Measurements from ENCODE around the gene MYBBP1A.

The MYBBP1A gene

DNA sequence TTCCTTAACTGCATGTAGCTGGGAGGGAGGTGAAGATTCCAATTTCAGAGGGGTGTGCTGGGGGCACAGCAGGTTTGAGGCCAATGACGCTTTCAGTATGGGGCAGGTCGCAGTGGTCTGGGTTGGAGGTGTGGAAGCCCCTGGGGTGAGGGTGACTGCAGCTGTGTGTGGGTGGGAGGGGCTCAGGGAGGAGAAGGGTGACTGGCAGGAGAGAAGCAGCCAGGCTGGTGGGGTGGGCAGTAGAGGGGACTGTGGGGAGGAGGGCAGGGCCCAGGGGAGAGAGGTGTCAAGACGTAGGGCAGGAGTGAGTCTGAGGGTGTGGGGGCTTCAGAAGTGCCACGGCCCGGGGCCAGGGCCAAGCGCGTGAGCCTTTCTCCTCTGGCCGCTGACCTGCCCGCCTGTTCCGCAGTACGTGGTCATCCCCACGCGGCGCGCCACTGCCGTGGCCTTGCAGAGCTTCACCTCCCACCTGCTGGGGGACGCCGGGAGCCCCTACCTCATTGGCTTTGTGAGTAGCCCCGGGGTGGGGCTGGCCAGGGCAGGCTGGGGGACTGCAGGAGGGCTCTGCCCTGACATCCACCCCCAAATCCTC lies 19.4 kb downstream of the MYBBP1A start:
- Mint-ChIP-seq H3K27me3 (ENCODE audit: low read depth) (peaks cover 4% of the 10 kb centered on the region), H3K36me3 (ENCODE audit: low read depth) (peaks cover 4% of the 10 kb centered on the region), H3K9me3 (no peaks in the 10 kb centered on the region), H3K4me3 (no peak overlapping the region), H3K27ac (no peak overlapping the region), H3K4me1 (ENCODE audit: low read depth) (no peaks in the 10 kb centered on the region)

DNA sequence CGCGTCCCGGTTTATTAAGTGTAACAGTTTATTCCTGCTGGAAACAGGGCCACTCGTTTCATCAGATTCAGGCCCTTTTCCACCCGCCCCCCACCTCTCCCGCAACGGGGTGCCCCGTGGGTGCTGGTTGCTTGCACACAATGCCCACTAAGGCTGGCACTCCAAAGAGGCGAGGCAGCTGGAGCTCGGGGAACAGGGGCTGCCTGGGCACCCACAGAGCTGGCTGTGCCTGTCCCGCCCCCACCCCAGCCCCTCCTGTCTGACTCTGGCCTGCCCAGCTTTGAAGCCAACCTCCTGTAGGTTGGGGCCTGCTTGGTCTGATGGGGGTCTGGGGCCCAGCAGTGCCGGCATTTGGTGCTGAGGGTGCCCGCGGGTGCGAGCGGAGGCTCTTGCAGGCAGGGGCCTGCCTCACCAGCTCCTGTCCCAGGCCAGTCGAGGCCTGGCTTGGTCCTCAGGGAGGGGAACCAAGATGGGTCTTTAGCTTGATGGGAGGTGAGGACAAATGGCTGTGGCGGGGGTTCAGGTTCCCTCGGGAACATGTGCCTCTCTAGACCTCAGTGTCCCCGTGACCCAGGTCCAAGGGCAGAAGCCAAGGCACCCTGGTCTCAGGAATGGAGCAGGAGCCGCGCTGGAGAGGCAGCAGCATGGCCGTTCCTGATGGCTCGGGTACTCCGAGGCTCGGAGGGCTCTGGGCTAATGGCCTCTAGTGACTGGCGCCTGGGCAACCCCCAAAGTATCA lies 20.1 kb downstream of the MYBBP1A start:
- Mint-ChIP-seq H3K36me3 (ENCODE audit: low read depth) (peaks cover 4% of the 10 kb centered on the region), H3K27me3 (ENCODE audit: low read depth) (peaks cover 4% of the 10 kb centered on the region), H3K9me3 (no peaks in the 10 kb centered on the region), H3K4me1 (ENCODE audit: low read depth) (no peaks in the 10 kb centered on the region), H3K4me3 (no peak overlapping the region), H3K27ac (no peak overlapping the region)

- no peaks in the 10 kb centered on the region for H3K36me3 Mint-ChIP-seq (ENCODE audit: low read depth)
- H3K27me3 Mint-ChIP-seq (ENCODE audit: low read depth) = peaks cover 4% of the 10 kb centered on the region
- no peak overlapping the region for H3K4me3 Mint-ChIP-seq
- H3K4me1 Mint-ChIP-seq (ENCODE audit: low read depth) = no peaks in the 10 kb centered on the region
- no peak overlapping the region for H3K27ac Mint-ChIP-seq
- H3K9me3 Mint-ChIP-seq = no peaks in the 10 kb centered on the region
These were observed 20.7 kb downstream of the MYBBP1A start for GRCh38 chr17:4534515-4534914.

DNA sequence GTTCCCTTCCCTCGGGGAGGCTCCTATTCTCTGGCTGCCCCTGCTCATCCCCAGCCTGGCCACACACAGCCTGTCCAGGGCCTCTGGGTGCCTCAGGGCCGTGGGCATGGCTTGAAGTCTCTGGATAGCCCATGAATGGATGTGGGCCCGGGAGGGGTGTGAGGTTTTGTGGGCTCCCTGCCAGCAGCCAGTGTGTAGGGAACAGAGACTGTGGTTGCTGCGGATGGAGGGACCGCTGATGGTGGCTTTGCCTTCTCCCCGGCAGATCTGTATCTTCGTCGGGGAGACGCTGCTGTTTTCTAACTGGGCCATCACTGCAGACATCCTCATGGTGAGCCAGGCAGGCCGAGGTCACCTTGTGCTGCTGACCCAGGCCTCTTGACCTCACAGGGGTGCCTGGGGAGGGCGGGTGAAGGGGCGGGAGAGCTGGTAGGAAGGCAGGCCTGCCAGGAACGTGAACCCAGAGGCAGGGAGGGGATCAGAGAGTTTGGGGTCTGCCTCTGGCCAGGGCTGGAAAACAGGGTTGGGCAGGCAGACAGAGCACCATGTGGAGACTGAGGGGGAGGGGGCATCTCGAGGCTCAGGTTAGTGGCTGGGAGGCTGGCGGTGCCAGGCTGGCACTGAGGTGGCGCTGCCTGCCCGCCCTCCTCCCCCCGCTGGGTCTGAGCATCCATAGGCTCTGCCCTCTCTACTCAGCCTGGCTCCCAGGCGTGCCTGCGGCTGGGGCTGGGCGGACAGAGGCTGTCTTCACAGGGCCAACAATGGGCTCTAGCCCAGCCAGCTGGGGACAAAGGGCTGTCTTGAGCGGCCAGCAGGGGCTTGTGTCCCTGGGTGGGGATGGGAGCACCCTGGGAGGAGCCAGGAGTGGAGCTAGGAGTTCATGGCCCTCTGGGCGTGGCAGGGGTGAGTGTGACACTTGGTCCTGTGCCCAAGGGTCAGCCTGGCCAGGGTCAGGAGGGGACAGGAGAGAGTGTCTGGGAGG lies 21.4 kb downstream of the MYBBP1A start:
- no peaks in the 10 kb centered on the region for H3K4me1 Mint-ChIP-seq (ENCODE audit: low read depth)
- no peaks in the 10 kb centered on the region for H3K9me3 Mint-ChIP-seq
- peaks cover 4% of the 10 kb centered on the region for H3K27me3 Mint-ChIP-seq (ENCODE audit: low read depth)
- H3K36me3 Mint-ChIP-seq (ENCODE audit: low read depth) = no peaks in the 10 kb centered on the region
- H3K27ac Mint-ChIP-seq = no peak overlapping the region
- H3K4me3 Mint-ChIP-seq = no peak overlapping the region

GRCh38 chr17:4532860-4533522 lies 22.2 kb downstream of the MYBBP1A start:
- Mint-ChIP-seq H3K27ac (no peak overlapping the region), H3K9me3 (no peaks in the 10 kb centered on the region), H3K4me1 (ENCODE audit: low read depth) (no peaks in the 10 kb centered on the region), H3K27me3 (ENCODE audit: low read depth) (peaks cover 4% of the 10 kb centered on the region), H3K36me3 (ENCODE audit: low read depth) (no peaks in the 10 kb centered on the region), H3K4me3 (no peak overlapping the region)

DNA sequence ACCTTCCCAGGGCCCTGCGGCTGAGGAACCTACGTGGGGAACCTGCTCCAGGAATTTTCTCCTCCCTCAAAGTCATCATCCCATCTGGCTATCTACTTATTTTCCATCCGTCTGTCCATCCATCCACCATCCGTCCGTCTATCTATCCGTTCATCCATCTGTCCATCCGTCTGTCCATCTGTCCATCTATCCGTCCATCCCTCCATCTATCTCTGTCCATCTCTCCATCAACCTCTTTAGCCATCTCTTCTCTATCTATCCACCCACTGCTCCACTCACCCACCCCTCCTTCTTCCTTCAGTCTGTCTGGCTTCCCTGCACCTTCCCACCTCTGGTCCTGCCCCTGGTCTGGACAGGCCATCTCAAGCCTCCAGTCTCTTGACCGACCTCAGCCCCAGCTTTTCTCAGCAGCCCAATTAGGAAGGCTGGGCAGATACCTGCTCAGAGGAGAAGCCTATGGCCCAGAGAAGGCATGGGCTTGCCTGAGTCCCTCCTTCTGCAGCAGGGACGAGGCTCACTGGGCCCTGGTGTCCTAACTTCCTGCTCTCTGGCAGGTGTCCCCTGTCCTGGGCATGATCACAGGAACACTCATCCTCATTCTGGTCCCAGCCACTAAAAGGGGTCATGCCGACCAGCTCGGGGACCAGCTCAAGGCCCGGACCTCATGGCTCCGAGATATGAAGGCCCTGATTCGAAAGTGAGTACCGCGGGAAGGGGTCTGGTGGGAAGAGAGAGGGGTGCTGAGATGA lies 23.0 kb downstream of the MYBBP1A start:
- Mint-ChIP-seq H3K4me3 (no peak overlapping the region), H3K27me3 (ENCODE audit: low read depth) (peaks cover 10% of the 10 kb centered on the region), H3K9me3 (no peaks in the 10 kb centered on the region), H3K4me1 (ENCODE audit: low read depth) (no peaks in the 10 kb centered on the region), H3K27ac (no peak overlapping the region), H3K36me3 (ENCODE audit: low read depth) (no peaks in the 10 kb centered on the region)

DNA sequence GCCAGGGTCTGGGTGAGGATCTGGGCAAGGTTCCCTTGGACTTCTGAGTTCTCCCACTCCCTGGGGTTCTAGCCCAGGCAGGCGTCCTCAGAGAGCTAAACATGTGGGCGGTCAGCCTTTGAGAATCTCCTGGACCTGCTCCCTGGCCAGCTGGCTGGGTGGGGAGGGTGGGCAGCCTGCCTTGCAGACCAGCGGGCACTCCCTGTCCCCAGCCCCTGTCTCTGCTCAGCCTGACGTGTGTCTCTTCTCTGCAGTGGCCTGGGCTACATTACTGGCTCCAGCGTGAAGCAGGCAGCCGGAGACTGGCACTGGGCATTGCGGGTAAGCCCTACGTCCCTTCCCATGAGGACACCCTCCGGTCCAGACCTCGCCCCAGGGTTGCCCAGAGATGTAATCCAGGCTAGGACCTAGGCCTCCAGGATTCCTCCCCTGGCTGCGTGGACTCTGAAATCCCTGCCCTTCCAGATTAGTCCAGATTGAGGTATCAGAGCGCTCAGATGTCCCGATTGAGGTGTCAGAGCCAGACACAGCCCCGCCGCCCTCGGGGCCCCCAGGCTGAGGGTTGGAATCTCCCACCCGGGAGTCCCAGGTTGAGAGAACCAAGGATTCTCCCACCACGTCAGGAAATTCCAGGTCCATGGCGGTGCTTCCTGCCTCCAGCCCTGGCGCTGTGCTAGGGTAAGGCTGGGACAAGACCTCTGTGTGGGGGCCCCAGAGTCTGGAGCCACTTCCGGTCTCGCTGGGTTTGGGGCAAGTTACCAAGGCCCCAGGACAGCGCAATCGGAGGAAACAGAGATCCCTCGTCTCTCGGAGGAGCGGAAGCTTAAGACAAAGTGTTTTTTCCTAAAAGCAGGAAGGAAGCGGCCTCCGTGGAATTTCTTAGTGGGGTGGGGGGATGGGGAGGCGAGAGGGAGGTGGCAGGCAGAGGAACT lies 24.1 kb downstream of the MYBBP1A start:
- Mint-ChIP-seq H3K36me3 (ENCODE audit: low read depth) (no peaks in the 10 kb centered on the region), H3K4me3 (no peak overlapping the region), H3K9me3 (no peaks in the 10 kb centered on the region), H3K27me3 (ENCODE audit: low read depth) (peaks cover 17% of the 10 kb centered on the region), H3K27ac (no peak overlapping the region), H3K4me1 (ENCODE audit: low read depth) (no peaks in the 10 kb centered on the region)

DNA sequence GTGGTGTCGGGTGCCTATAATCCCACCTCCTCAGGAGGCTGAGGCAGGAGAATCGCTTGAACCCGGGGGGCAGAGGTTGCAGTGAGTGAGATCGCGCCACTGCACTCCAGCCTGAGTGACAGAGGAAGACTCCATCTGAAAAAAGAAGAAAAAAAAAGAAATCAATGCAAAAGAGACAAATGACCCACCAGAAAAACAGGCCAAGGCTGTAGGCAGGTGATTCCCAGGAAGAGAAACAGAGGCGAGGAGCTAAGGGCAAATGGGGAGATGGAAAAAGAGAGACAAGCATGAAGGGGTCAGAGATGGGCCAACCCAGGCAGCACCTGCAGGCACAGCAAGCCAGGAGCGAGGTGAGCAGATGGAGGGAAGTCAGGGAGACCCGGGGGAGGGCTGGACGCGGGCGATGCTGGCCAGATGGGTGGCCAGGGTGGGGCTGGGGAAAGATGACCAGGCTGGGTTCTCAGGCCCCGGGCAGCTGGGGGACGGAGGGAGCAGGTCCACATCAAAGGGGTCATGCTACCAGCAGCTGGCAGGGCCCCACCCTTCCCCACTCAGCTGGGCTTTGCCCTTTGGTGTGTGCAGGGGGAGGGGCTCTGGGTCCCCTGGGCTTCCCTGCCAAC lies 25.5 kb downstream of the MYBBP1A start:
- H3K4me1 Mint-ChIP-seq (ENCODE audit: low read depth) = no peaks in the 10 kb centered on the region
- no peak overlapping the region for H3K4me3 Mint-ChIP-seq
- no peaks in the 10 kb centered on the region for H3K36me3 Mint-ChIP-seq (ENCODE audit: low read depth)
- no peak overlapping the region for H3K27ac Mint-ChIP-seq
- peaks cover 17% of the 10 kb centered on the region for H3K27me3 Mint-ChIP-seq (ENCODE audit: low read depth)
- H3K9me3 Mint-ChIP-seq = no peaks in the 10 kb centered on the region

DNA sequence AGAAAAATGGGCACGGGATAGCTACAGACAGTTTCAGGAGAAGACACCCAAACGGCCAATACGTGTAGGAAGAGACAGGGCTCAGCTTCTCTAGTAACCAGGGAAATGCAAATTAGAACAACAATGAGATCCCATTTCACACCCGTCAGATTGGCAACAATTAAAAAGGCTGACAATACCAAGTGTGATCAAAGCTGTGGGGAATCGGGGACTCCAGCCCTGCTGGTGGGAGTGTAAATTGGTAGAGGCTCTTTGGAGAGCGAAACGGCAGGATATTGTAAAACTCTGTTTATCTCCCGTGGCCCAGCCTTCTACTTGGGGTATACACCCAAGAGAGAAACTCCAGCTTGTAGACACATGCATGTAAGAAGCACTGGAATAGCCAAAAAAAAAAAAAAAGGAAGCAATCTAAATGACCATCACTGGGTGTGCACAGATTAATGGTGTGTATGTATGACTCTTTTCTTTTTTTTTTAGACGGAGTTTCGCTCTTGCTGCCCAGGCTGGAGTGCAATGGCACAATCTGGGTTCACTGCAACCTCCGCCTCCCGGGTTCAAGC lies 27.5 kb downstream of the MYBBP1A start:
- no peaks in the 10 kb centered on the region for H3K36me3 Mint-ChIP-seq (ENCODE audit: low read depth)
- H3K27ac Mint-ChIP-seq = no peak overlapping the region
- no peaks in the 10 kb centered on the region for H3K9me3 Mint-ChIP-seq
- H3K4me1 Mint-ChIP-seq (ENCODE audit: low read depth) = no peaks in the 10 kb centered on the region
- H3K27me3 Mint-ChIP-seq (ENCODE audit: low read depth) = peaks cover 17% of the 10 kb centered on the region
- no peak overlapping the region for H3K4me3 Mint-ChIP-seq

- Mint-ChIP-seq H3K27ac (no peak overlapping the region), H3K36me3 (ENCODE audit: low read depth) (no peaks in the 10 kb centered on the region), H3K9me3 (no peaks in the 10 kb centered on the region), H3K4me3 (no peak overlapping the region), H3K27me3 (ENCODE audit: low read depth) (peaks cover 16% of the 10 kb centered on the region), H3K4me1 (ENCODE audit: low read depth) (no peaks in the 10 kb centered on the region)
These were observed 28.1 kb downstream of the MYBBP1A start for GRCh38 chr17:4527134-4527533.

GRCh38 chr17:4525691-4526397 lies 29.3 kb downstream of the MYBBP1A start:
- no peaks in the 10 kb centered on the region for H3K9me3 Mint-ChIP-seq

DNA sequence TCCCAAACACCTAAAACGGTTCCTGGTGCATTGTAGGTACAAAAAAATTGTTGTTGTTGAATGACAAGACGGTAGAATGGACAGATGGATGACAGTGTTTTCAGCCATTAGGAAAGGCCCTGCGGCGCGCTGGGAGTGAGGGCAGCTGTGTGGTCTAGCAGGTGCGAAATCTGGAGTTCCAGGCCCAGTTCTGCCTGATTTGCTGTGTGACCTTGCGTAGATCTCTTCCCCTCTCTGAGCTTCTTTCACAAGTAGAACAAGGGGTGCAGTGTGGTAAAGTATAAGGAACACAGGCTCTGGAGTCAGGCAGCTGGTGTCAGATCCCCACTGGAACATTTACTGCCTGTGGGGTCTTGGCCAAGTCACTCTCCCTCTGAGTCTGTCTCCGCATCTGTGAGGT lies 31.2 kb downstream of the MYBBP1A start:
- Mint-ChIP-seq H3K4me1 (ENCODE audit: low read depth) (no peaks in the 10 kb centered on the region), H3K27ac (no peak overlapping the region), H3K9me3 (no peaks in the 10 kb centered on the region), H3K27me3 (ENCODE audit: low read depth) (peaks cover 13% of the 10 kb centered on the region), H3K4me3 (no peak overlapping the region), H3K36me3 (ENCODE audit: low read depth) (no peaks in the 10 kb centered on the region)

More at GRCh38 chr17:4525691-4526397, 29.3 kb downstream of the MYBBP1A start:
- H3K4me1 Mint-ChIP-seq (ENCODE audit: low read depth) = no peaks in the 10 kb centered on the region
- no peak overlapping the region for H3K4me3 Mint-ChIP-seq
- no peak overlapping the region for H3K27ac Mint-ChIP-seq
- H3K36me3 Mint-ChIP-seq (ENCODE audit: low read depth) = no peaks in the 10 kb centered on the region
- peaks cover 13% of the 10 kb centered on the region for H3K27me3 Mint-ChIP-seq (ENCODE audit: low read depth)
